ENCODE results near the gene AFMID. TPM values are rescaled to one million over a fixed set of nuclear protein-coding genes. Genes with fewer than 3 reads are reported as not detected.

AFMID gene
- total and polyA plus RNA-seq, 2 of the 13 experiments (the other 11 are each of a cell fraction or from before 2014, with no cell fraction given) = 249 to 270 TPM

- no peak for TF ChIP-seq BCLAF1 (IDR thresholded peaks at IDR 0.05)
- TF ChIP-seq SOX6 (IDR thresholded peaks at IDR 0.05) = no peak
- TF ChIP-seq SOX6 (CRISPR knock-in tag; IDR thresholded peaks at IDR 0.05) = peak; percentile 26; the same call in 1 of the 2 replicates
- TF ChIP-seq MIER3 (CRISPR knock-in tag; IDR thresholded peaks at IDR 0.05; ENCODE audit: borderline replicate concordance) = no peak; the same call in 1 of the 2 replicates
- peak; percentile 77 for TF ChIP-seq KDM6A (CRISPR knock-in tag; IDR thresholded peaks at IDR 0.05; ENCODE audit: low read depth)
- no peak for TF ChIP-seq ZNF337 (CRISPR knock-in tag; IDR thresholded peaks at IDR 0.05; ENCODE audit: borderline replicate concordance, low read depth)
- peak; percentile 77; the same call in 1 of the 2 replicates for TF ChIP-seq MIXL1 (CRISPR knock-in tag; IDR thresholded peaks at IDR 0.05)
- TF ChIP-seq SMAD1 (CRISPR knock-in tag; IDR thresholded peaks at IDR 0.05; ENCODE audit: borderline replicate concordance, low read depth) = peak; percentile 51; the same call in 1 of the 2 replicates
- peak; percentile 18 for TF ChIP-seq SRSF1 (optimal IDR thresholded peaks at IDR 0.05; ENCODE audit: low read depth, low read length)
- TF ChIP-seq SP4 (CRISPR knock-in tag; IDR thresholded peaks at IDR 0.05) = peak; percentile 50; the same call in 1 of the 2 replicates
- TF ChIP-seq EED (CRISPR knock-in tag; IDR thresholded peaks at IDR 0.05) = peak; percentile 53; the same call in 1 of the 2 replicates
- peak; percentile 95; the same call in 1 of the 2 replicates for TF ChIP-seq DNMT1 (CRISPR knock-in tag; IDR thresholded peaks at IDR 0.05)
- peak; percentile 58 for TF ChIP-seq FOXA3 (CRISPR knock-in tag; IDR thresholded peaks at IDR 0.05)
- peak; percentile 74; the same call in 1 of the 3 replicates for TF ChIP-seq MXI1 (IDR thresholded peaks at IDR 0.05; ENCODE audit: borderline replicate concordance, low read depth, low read length)
- TF ChIP-seq NPAS2 (CRISPR knock-in tag; IDR thresholded peaks at IDR 0.05; ENCODE audit: borderline replicate concordance) = no peak
- no peak for TF ChIP-seq NFRKB (IDR thresholded peaks at IDR 0.05)
- peak; percentile 71; the same call in 1 of the 2 replicates for TF ChIP-seq SPEN (CRISPR knock-in tag; IDR thresholded peaks at IDR 0.05; ENCODE audit: low read depth)
- TF ChIP-seq ARID4A (CRISPR knock-in tag; IDR thresholded peaks at IDR 0.05; ENCODE audit: borderline replicate concordance) = peak; percentile 59; the same call in 1 of the 2 replicates
- no peak for TF ChIP-seq THYN1 (CRISPR knock-in tag; IDR thresholded peaks at IDR 0.05; ENCODE audit: borderline replicate concordance, low read depth)
- TF ChIP-seq CBX2 (IDR thresholded peaks at IDR 0.05; ENCODE audit: low read depth, low read length) = no peak
- TF ChIP-seq CBX2 (CRISPR knock-in tag; IDR thresholded peaks at IDR 0.05; ENCODE audit: low read depth) = 0 out of 2 replicates have a peak, but pooled peaks have one; percentile 45
- TF ChIP-seq PPARG (CRISPR knock-in tag; conservative IDR thresholded peaks at IDR 0.05) = 0 out of 2 replicates have a peak, but pooled peaks have one; percentile 39
- TF ChIP-seq THAP7 (CRISPR knock-in tag; IDR thresholded peaks at IDR 0.05) = peak; percentile 81; the same call in 1 of the 2 replicates
These were observed 54.3 kb downstream of the AFMID start (continued) for GRCh38 chr17:78241277-78242023.

All from HepG2 (cell line).